ENCODE data around the gene GET4. TPM values are rescaled to one million over a fixed set of nuclear protein-coding genes. Genes with fewer than 3 reads are reported as not detected.

GET4 gene
- total and polyA plus RNA-seq, 2 of the 8 experiments (the other 6 are each of a cell fraction or from before 2014, with no cell fraction given): 56.7 to 74.1 TPM

- Histone ChIP-seq H3K9me3 (ENCODE audit: insufficient read depth in 2 of 2, low read depth in 1 of 2, low read length in 1 of 2) (no peaks in the 10 kb centered on the region), H3K4me3 (ENCODE audit: extremely low read depth in 1 of 4, insufficient read depth in 2 of 4, low read depth in 3 of 4, low read length in 4 of 4) (no peak overlapping the region), H3K56ac (replicated peaks; ENCODE audit: insufficient read length, low read depth, low read length) (no peak overlapping the region), H3K4ac (replicated peaks; ENCODE audit: insufficient read length, low read depth, low read length) (no peak overlapping the region), H3K79me1 (ENCODE audit: low read depth, low read length) (peaks cover 30% of the 10 kb centered on the region), H3K36me3 (ENCODE audit: control insufficient read depth in 2 of 4, insufficient read depth in 4 of 4, low read length in 3 of 4) (peaks cover 24 to 75% (median 57%) of the 10 kb centered on the region in 4 experiments), H3K27me3 (replicated peaks in 1 of 4; ENCODE audit: control insufficient read depth in 3 of 4, extremely low read depth in 1 of 4, insufficient read depth in 3 of 4, low read length in 3 of 4) (no peaks in the 10 kb centered on the region), H3K18ac (ENCODE audit: extremely low read depth, low read length) (no peak overlapping the region), H4K5ac (ENCODE audit: insufficient read length, low read depth, low read length) (no peak overlapping the region), H2BK15ac (ENCODE audit: low read length) (no peak overlapping the region), H4K91ac (replicated peaks; ENCODE audit: insufficient read length, low read length) (no peak overlapping the region), H3K14ac (ENCODE audit: insufficient read length) (no peak overlapping the region), H2AK5ac (ENCODE audit: low read depth, low read length) (no peak overlapping the region), H4K8ac (ENCODE audit: extremely low read depth, insufficient read depth, low read length) (peak overlapping the region; percentile 85; the same call in 1 of the 2 replicates), H2BK12ac (ENCODE audit: low read depth, low read length) (no peak overlapping the region), H3K4me1 (replicated peaks in 1 of 4; ENCODE audit: control insufficient read depth in 3 of 4, insufficient read depth in 4 of 4, low read length in 3 of 4) (peaks cover 0 to 12% (median 1%) of the 10 kb centered on the region in 4 experiments; a peak in 2 of 7 replicates), H3K27ac (ENCODE audit: low read depth, low read length) (no peak overlapping the region), H2BK5ac (ENCODE audit: low read depth, low read length) (no peak overlapping the region), H3K79me2 (ENCODE audit: control insufficient read depth in 1 of 2, insufficient read depth in 2 of 2, low read length in 2 of 2) (peaks cover 0 to 29% of the 10 kb centered on the region in 2 experiments; a peak in 2 of 4 replicates), H2AFZ (ENCODE audit: low read length) (no peak overlapping the region), H3K9ac (replicated peaks in 1 of 4; ENCODE audit: extremely low read depth in 1 of 4, low read depth in 3 of 4, low read length in 3 of 4) (no peak overlapping the region), H4K20me1 (replicated peaks in 1 of 2; ENCODE audit: control insufficient read depth in 1 of 2, insufficient read depth in 2 of 2, low read length in 2 of 2) (peaks cover 19 to 39% of the 10 kb centered on the region in 2 experiments), H2BK120ac (replicated peaks; ENCODE audit: low read depth, low read length) (no peak overlapping the region), H2BK20ac (ENCODE audit: low read length) (no peak overlapping the region), H3K23ac (ENCODE audit: insufficient read length) (no peak overlapping the region), H3K4me2 (ENCODE audit: insufficient read depth in 1 of 2, low read depth in 2 of 2, low read length in 2 of 2) (no peak overlapping the region), H3K23me2 (ENCODE audit: low read depth, low read length) (peaks cover 2% of the 10 kb centered on the region; the same call in 1 of the 2 replicates)
- DNase-seq (ENCODE audit: low read depth in 1 of 2, low spot score in 2 of 2) (no peak), FAIRE-seq (no peak)
- POLR2A ChIA-PET (ENCODE audit: partially characterized antibody): interaction anchor here (1.0 to 1.4 kb wide), 4 partner anchors 9 to 12 kb away, joined by 3 to 4 read pairs (median 3); no protein-coding TSS in a partner anchor
- 91% methylated on average over 15 of the region's 20 CpGs; no CpG with 5 or more reads in 1 of the 2 experiments for WGBS, 2 experiments (ENCODE audit: extremely low coverage in 1 of 2, insufficient coverage in 1 of 2, insufficient read length in 1 of 2, insufficient replicate concordance in 2 of 2, low coverage in 1 of 2, low lambda C conversion rate in 2 of 2, missing lambda C conversion rate in 1 of 2)
- TF ChIP-seq ZNF274 (IDR thresholded peaks at IDR 0.05; ENCODE audit: borderline replicate concordance, extremely low read depth, low read length) (no peak), RFX5 (IDR thresholded peaks at IDR 0.05; ENCODE audit: borderline replicate concordance, low read depth, low read length) (no peak), EZH2 (IDR thresholded peaks at IDR 0.05; ENCODE audit: low read depth, low read length, severe bottlenecking) (no peak), HDAC6 (IDR thresholded peaks at IDR 0.05; ENCODE audit: low read depth, low read length) (no peak), SP2 (IDR thresholded peaks at IDR 0.05; ENCODE audit: low read length) (no peak), CTCF (IDR thresholded peaks at IDR 0.05; ENCODE audit: control extremely low read depth in 1 of 3, insufficient read depth in 1 of 3, low read depth in 1 of 3, low read length in 3 of 3) (no peak)
- CTCF ChIA-PET (ENCODE audit: partially characterized antibody): interaction anchor here (0.8 to 1.4 kb wide), 5 partner anchors 9 to 103 kb away, joined by 3 to 4 read pairs (median 4); no protein-coding TSS in a partner anchor
These were observed 15.5 kb downstream of the GET4 start for GRCh38 chr7:891805-892204.

Data from H1 (cell line).